Loucy (cell line): ENCODE data around the gene IFNGR1.

Experiments
- H2AFZ ChIP-seq: fragments of 200-600 bp; sonication (generic); 2 replicates; pipeline ENCODE4 v1.6.0; 2016; ENCODE audit warnings: antibody characterized with exemption, mild to moderate bottlenecking, low read length, moderate library complexity
- H3F3A ChIP-seq: fragments of 200-600 bp; 2 replicates; pipeline ENCODE4 v1.6.0; 2016; ENCODE audit warnings: antibody characterized with exemption, low read depth, mild to moderate bottlenecking
- H3K27me3 ChIP-seq: fragments of 200-600 bp; sonication (generic); 2 replicates; pipeline ENCODE4 v1.6.1; 2014; ENCODE audit warnings: low read length, mild to moderate bottlenecking; ENCODE audit not compliant: insufficient read depth, poor library complexity, severe bottlenecking
- H3K36me3 ChIP-seq: fragments of 200-600 bp; sonication (generic); 2 replicates; pipeline ENCODE4 v1.6.1; 2016; ENCODE audit warnings: low read length; ENCODE audit not compliant: insufficient read depth
- H3K4me1 ChIP-seq: fragments of 200-600 bp; sonication (generic); 2 replicates; pipeline ENCODE4 v1.5.1; 2014; ENCODE audit warnings: low read length, mild to moderate bottlenecking; ENCODE audit not compliant: insufficient read depth, poor library complexity, severe bottlenecking
- H3K4me2 ChIP-seq: fragments of 200-600 bp; sonication (generic); 2 replicates; pipeline ENCODE4 v1.6.0; 2014; ENCODE audit warnings: antibody characterized with exemption, low read length, low read depth, mild to moderate bottlenecking; ENCODE audit not compliant: poor library complexity, severe bottlenecking
- H3K4me3 ChIP-seq: fragments of 200-600 bp; sonication (generic); 2 replicates; pipeline ENCODE4 v1.5.1; 2014; ENCODE audit warnings: low read length, mild to moderate bottlenecking, mixed read lengths; ENCODE audit not compliant: poor library complexity, severe bottlenecking
- H3K79me2 ChIP-seq: fragments of 200-600 bp; sonication (generic); 2 replicates; pipeline ENCODE4 v1.6.1; 2014; ENCODE audit warnings: low read length; ENCODE audit not compliant: insufficient read depth
- H3K9ac ChIP-seq: fragments of 200-600 bp; sonication (generic); 2 replicates; pipeline ENCODE4 v1.6.0; 2014; ENCODE audit warnings: mild to moderate bottlenecking, low read depth, low read length, moderate library complexity; ENCODE audit not compliant: poor library complexity, severe bottlenecking
- H3K9me2 ChIP-seq: fragments of 200-600 bp; sonication (generic); replicated peaks from 2 replicates; pipeline ENCODE4 v1.6.1; 2016; ENCODE audit warnings: low read depth, low read length, mixed read lengths
- H3K9me3 ChIP-seq: fragments of 200-600 bp; sonication (generic); 2 replicates; pipeline ENCODE4 v1.6.1; 2014; ENCODE audit warnings: mild to moderate bottlenecking, antibody characterized with exemption, low read length, low read depth; ENCODE audit not compliant: insufficient read depth
- H4K20me1 ChIP-seq: fragments of 200-600 bp; sonication (generic); 2 replicates; pipeline ENCODE4 v1.6.0; 2014; ENCODE audit warnings: antibody characterized with exemption, low read length, mild to moderate bottlenecking; ENCODE audit not compliant: insufficient read depth, poor library complexity, severe bottlenecking
- EZH2phosphoT487 ChIP-seq: fragments of 200-600 bp; IDR thresholded peaks from 2 replicates; pipeline ENCODE4 v1.6.1; 2018; ENCODE audit warnings: antibody characterized with exemption, mild to moderate bottlenecking, moderate library complexity, borderline replicate concordance
- TF ChIP-seq, protein P1 (sequence below): fragments of 200-600 bp; sonication (generic); conservative IDR thresholded peaks from 2 replicates; pipeline ENCODE4 v1.5.1; 2014; ENCODE audit warnings: mild to moderate bottlenecking, antibody characterized with exemption, low read length

The IFNGR1 gene

DNA sequence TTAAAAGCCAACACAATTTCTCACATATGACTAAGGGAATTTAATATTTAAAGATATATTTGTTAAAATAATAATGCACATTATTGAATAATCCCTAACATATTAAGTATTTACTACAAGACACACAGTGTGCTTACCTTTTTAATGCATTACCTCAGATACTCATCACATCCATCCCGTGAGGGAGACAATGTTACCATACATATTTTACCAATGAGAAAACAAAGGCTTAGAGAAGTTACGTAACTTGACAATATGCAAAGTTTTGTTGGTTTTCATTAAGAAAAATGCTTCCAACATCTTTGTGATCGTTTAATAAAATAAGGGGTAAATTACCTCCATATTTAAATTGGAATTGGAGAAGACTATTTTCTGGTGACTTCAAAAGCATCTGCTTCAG is 4.3 kb downstream of the IFNGR1 start:
- no peaks in the 10 kb centered on the region for H3K27me3 ChIP-seq
- H3F3A ChIP-seq, result no peaks in the 10 kb centered on the region
- no peak overlapping the region for H2AFZ ChIP-seq
- peaks cover 29% of the 10 kb centered on the region for H3K4me1 ChIP-seq
- peak overlapping the region; percentile 15 for H3K4me2 ChIP-seq
- H3K9me3 ChIP-seq, result 0 out of 2 replicates have a peak, but pooled peaks cover 3% of the 10 kb centered on the region
- H3K9me2 ChIP-seq, result no peaks in the 10 kb centered on the region
- H4K20me1 ChIP-seq, result no peaks in the 10 kb centered on the region
- H3K4me3 ChIP-seq, result no peak overlapping the region
- H3K36me3 ChIP-seq, result no peaks in the 10 kb centered on the region
- peaks cover 30% of the 10 kb centered on the region for H3K79me2 ChIP-seq
- H3K9ac ChIP-seq, result no peak overlapping the region
- TF ChIP-seq EZH2phosphoT487, result no peak
- TF ChIP-seq, protein P1, sequence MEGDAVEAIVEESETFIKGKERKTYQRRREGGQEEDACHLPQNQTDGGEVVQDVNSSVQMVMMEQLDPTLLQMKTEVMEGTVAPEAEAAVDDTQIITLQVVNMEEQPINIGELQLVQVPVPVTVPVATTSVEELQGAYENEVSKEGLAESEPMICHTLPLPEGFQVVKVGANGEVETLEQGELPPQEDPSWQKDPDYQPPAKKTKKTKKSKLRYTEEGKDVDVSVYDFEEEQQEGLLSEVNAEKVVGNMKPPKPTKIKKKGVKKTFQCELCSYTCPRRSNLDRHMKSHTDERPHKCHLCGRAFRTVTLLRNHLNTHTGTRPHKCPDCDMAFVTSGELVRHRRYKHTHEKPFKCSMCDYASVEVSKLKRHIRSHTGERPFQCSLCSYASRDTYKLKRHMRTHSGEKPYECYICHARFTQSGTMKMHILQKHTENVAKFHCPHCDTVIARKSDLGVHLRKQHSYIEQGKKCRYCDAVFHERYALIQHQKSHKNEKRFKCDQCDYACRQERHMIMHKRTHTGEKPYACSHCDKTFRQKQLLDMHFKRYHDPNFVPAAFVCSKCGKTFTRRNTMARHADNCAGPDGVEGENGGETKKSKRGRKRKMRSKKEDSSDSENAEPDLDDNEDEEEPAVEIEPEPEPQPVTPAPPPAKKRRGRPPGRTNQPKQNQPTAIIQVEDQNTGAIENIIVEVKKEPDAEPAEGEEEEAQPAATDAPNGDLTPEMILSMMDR, result no peak

DNA sequence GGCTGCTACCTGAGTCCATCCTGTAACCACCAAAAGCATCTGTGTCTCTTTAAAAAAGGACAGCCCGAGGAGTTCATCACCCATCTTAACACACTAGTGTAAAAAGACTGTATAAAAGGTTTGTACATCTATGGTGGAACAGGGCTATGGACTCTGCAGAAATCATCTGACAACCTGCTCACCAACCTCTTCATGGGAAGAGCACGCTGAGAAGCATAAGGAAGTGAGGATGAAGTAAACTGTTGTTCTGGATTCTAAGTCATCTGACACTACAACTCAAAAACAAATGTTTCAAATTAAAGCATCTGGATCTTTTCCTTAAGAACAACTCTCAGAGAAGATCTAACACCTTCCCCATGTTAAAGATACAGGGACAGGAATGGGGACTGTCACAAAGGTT is 5.4 kb downstream of the IFNGR1 start:
- no peaks in the 10 kb centered on the region for H3F3A ChIP-seq
- no peak overlapping the region for H3K4me3 ChIP-seq
- TF ChIP-seq, protein P1, result no peak
- no peak for TF ChIP-seq EZH2phosphoT487
- H2AFZ ChIP-seq, result no peak overlapping the region
- H4K20me1 ChIP-seq, result no peaks in the 10 kb centered on the region
- peak overlapping the region; percentile 5 for H3K4me2 ChIP-seq
- H3K4me1 ChIP-seq, result peaks cover 24% of the 10 kb centered on the region
- no peak overlapping the region for H3K9ac ChIP-seq
- no peaks in the 10 kb centered on the region for H3K27me3 ChIP-seq
- peaks cover 10% of the 10 kb centered on the region; the same call in 1 of the 2 replicates for H3K9me3 ChIP-seq
- peaks cover 31% of the 10 kb centered on the region for H3K79me2 ChIP-seq
- no peaks in the 10 kb centered on the region for H3K9me2 ChIP-seq
- H3K36me3 ChIP-seq, result no peaks in the 10 kb centered on the region

DNA sequence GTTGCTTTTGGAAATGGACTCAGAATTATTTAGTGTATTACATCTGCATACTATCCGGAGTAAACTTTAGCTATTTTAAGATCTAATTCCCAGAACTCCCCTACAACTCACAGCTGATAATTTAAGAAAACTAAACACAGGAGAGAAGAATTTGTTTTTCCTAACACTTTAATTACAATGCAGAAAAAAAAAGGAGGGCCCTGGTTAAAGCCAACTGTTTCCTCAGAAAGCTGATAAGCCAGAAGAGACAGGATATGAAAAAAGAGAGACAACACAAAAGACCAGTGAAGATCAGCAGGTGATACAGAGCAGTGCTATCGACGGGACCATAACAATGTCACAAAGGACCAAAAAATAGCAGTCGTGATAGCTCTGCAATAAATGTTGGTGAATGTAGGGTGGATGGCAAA is 5.8 kb downstream of the IFNGR1 start:
- Histone ChIP-seq H3F3A (no peaks in the 10 kb centered on the region), H3K9me3 (peaks cover 11% of the 10 kb centered on the region; the same call in 1 of the 2 replicates)

More for the DNA sequence above, 5.8 kb downstream of the IFNGR1 start:
- H3K4me3 ChIP-seq, result no peak overlapping the region
- TF ChIP-seq, protein P1, result no peak
- no peak for TF ChIP-seq EZH2phosphoT487
- H3K27me3 ChIP-seq, result no peaks in the 10 kb centered on the region
- no peaks in the 10 kb centered on the region for H3K36me3 ChIP-seq
- no peak overlapping the region for H3K9ac ChIP-seq
- peak overlapping the region; percentile 5 for H3K4me2 ChIP-seq
- H3K79me2 ChIP-seq, result peaks cover 27% of the 10 kb centered on the region
- no peaks in the 10 kb centered on the region for H4K20me1 ChIP-seq
- H3K4me1 ChIP-seq, result peaks cover 22% of the 10 kb centered on the region
- no peak overlapping the region for H2AFZ ChIP-seq
- H3K9me2 ChIP-seq, result no peaks in the 10 kb centered on the region
